PFSK-1 (cell line): ENCODE measurements around the gene GLT6D1.

Experiments used
- POLR2AphosphoS5 ChIP-seq: IDR thresholded peaks from 2 replicates; pipeline ENCODE4 v1.6.1; 2012; ENCODE audit warnings: low read depth, mild to moderate bottlenecking, control low read depth, low read length, moderate library complexity
- REST ChIP-seq, 2 experiments: IDR thresholded peaks; 2 replicates each; pipeline versions ENCODE4 v1.6.1 to v1.8.0; 2011 to 2012; ENCODE audit warnings: low read depth in 2 of 2, low read length in 2 of 2, control low read depth in 1 of 2, inconsistent platforms in 1 of 2, mild to moderate bottlenecking in 1 of 2, moderate library complexity in 1 of 2; ENCODE audit not compliant: insufficient read depth in 1 of 2
- TAF1 ChIP-seq: IDR thresholded peaks from 2 replicates; pipeline ENCODE4 v1.6.1; 2012; ENCODE audit warnings: low read length, control low read depth, borderline replicate concordance; ENCODE audit not compliant: insufficient read depth

GRCh38 chr9:135639196-135639595 is at the start of gene GLT6D1:
- no peak for TF ChIP-seq REST (IDR thresholded peaks at IDR 0.05; ENCODE audit: insufficient read depth in 1 of 2, low read depth in 2 of 2, low read length in 2 of 2)
- TF ChIP-seq POLR2AphosphoS5 = no peak
- no peak for TF ChIP-seq TAF1
